Kidney capillary endothelial cell (primary cell): ENCODE results near the gene LIFR.
A peak's percentile ranks its signal among the peaks of the same experiment; 100 is the strongest.
"Not testable (repeated sequence)": the region's sequence is repeated elsewhere in the genome, so short reads cannot be mapped to it uniquely, and the experiment has no call there.

Source experiments
- DNase-seq: peaks from one replicate; pipeline ENCODE4 v3.0.0-alpha.2; 2018; ENCODE audit warnings: low spot score

Gene LIFR

DNA sequence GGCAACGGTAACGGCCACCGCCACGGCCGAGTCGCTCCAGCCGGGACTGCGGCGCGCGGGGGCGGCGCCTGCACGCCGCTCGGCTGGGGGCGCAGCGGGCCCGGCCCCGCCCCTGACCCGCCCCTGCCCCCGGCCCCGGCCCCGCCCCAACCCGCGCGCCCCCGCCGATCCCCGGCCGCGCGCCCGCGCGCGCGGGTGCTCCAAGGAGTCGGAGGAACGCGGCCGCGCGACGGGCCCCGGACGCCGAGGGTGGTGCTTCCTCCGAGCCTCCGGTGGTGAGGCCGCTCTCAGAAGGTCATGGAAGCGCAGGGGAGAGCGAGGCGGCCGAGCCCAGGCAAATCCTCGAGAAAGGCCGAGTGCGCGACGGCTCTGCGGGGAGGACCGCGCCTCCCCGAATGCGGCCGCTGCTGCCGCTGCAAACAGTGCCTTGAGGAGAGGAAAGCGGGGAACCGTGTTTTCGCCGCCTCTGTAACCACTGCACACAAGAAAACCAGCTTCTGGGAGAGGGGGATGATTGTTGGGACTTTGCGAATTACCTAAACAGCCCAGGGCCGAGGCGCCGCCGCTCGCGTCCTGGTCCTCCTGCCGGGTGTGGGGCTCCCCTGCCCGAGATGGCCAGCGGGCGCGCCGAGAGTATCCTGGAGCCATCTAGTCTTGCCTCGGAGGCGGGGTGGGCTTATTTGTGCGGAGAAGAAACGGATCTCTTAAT, at the start of gene LIFR:
LIFR (minus strand) TSS at position 48 of the 709 bp plus-strand sequence. CDS start 25,999 bp downstream, outside the sequence.
- DNase-seq, result peak; percentile 64

DNA sequence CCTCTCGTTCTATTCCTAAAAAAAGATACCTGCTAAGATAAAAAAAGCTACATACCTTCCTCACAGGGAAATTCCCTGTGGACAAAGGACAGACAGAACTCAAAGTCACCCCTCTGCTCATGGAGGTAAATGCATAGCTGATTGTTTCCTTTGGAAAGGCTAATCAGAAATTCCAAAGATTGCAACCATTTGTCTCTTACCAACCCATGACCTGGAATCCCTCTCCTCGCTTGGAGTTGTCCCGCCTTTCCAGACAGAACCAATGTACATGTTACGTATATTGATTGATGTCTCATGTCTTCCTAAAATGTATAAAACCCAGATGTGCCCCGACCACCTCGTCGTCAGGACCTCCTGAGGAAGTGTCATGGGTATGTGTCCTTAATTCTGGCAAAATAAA, 49.2 kb upstream of the LIFR start:
- no peak for DNase-seq

GRCh38 chr5:38603691-38604090, 47.2 kb upstream of the LIFR start:
- no peak for DNase-seq

DNA sequence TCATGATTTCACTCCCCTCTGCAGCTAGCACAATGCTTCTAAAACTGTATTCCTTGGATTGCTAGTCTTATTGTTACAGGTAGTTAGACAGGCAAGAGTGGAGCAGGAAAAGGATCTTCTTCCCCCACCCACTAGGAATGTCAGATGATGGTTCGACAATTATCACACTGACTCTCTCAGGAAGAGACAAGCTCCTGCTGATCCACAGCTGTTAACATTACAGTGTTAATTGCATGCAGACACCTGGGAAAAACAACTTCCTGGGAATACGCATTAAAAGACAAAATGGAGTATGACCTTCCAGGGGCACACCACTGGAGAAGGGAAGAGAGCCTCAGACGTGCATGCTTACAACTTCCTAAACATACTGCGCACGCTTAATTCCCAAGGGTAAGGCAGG, 46.2 kb upstream of the LIFR start:
- no peak for DNase-seq

DNA sequence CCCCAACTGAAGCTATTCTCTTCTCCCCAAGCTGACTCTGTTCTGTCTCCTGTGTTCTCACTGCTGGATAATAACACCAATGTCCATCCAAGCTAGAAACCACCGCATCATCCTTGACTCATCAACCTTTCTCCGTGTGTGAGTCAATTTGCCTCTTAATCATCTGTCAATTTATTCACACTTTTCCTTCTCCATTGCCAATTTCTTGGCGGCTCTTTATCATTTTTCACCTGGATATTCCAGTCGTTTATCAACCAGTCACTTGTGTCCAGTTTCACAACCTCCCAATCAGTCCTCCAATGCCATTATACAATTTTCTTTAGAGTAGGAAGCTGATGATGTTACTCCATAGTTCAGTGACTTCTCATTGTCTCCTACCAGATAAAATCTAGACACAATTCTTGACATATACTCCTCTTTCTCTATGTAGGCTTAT, 45.4 kb upstream of the LIFR start:
- peak; percentile 74 for DNase-seq

DNA sequence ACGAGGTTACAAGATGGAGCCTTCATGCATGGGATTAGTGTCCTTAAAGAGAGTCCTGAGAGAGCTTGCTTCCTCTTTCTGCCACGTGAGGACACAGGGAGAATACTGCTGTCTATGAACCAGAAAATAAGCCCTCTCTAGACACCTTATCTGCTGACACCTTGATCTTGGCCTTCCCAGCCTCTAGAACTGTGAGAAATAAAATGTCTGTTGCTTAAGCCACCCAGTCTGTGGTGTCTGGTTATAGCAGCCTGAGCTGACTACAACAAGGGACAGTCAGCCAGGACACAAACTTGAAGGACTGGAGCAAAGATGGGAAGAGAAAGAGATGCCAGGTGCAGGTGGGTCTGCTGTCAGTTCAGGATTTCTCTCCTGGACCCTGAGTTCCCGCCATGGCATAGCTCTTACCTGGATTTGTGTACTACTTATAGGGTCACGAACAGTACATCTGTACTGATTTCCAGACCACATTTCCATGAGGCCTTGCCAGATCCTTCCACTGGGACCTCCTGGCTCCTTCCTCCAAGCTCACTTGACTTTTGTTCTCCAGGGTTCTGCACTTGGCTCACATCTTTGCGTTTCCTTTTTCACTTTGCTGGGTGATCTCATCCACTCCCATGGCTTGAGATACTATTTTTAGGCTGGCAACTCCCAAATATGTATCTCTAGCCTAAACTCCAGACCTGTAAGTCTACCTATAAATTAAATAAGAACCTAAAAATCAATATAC, 44.9 kb upstream of the LIFR start:
- peak; percentile 58 for DNase-seq

GRCh38 chr5:38600329-38601045, 44.0 kb upstream of the LIFR start:
- peak; percentile 49 for DNase-seq

GRCh38 chr5:38599751-38600150, 43.3 kb upstream of the LIFR start:
- not testable (repeated sequence) for DNase-seq

GRCh38 chr5:38598994-38599617, 42.7 kb upstream of the LIFR start:
- DNase-seq, result peak; percentile 87

GRCh38 chr5:38598296-38598993, 42.0 kb upstream of the LIFR start:
- no peak for DNase-seq

GRCh38 chr5:38596981-38597380, 40.5 kb upstream of the LIFR start:
- no peak for DNase-seq

GRCh38 chr5:38595132-38595745, 38.8 kb upstream of the LIFR start:
- DNase-seq, result no peak

GRCh38 chr5:38593959-38594358, 37.5 kb upstream of the LIFR start:
- no peak for DNase-seq

GRCh38 chr5:38591523-38591849, 35.0 kb upstream of the LIFR start:
- DNase-seq, result no peak

GRCh38 chr5:38590838-38591522, 34.5 kb upstream of the LIFR start:
- no peak for DNase-seq

GRCh38 chr5:38589629-38590028, 33.2 kb upstream of the LIFR start:
- no peak for DNase-seq

DNA sequence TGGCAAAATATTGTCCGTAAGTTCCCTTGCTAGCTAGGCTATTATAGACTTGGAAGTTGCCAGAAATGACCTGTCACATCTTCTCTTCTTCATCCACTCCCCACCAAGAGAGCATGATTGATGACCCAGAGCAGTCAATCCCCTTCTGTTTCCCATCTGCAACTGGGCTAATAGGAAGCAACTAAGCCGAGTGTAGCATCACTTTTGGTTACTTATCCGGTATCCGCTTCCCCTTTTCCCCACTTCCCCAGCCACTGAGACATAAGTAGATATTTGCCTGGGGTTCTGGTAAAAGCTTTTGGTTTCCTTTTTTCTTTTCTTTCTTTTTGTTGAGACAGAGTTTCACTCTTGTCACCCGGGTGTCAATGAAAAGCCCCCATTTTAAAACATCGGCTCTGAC, 29.4 kb upstream of the LIFR start:
- no peak for DNase-seq

- DNase-seq, result no peak
These were observed 27.1 kb upstream of the LIFR start for GRCh38 chr5:38583500-38583899.

GRCh38 chr5:38582975-38583319, 26.5 kb upstream of the LIFR start:
- no peak for DNase-seq

DNA sequence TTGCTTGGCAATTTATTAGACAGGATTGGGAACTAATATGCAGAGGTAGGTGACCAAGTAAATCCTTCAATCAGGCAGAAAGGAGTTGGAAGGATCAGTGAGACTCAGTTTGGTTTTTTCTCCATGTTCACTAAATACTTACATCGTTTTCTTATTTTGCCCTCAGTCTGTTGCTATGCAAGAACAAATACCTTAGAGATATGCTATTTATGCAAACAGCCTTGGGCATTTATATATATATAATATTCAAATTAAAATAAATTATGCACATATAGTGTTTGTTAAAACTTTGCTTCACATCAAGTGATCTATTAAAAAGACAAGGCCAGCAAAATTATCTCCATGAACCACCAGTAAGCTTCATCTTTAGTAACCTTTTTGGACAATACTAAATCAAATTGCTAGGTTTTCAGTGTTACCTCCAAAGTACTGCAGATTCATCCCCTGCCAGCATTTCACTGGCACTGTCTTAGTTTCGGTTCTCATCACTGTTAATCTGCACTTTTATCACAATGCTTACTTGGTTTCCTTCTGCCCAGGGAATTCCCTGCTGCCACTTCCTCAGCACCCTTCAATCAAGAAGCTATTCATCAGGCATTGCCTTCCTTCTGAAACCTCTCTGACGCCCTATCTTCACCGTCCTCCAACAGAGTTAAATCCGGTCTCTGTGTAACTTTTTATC, 26.0 kb upstream of the LIFR start:
- peak; percentile 11 for DNase-seq
